HEK293T (cell line): ENCODE data around the gene SPAG6.

Experiments used
- CTCF ChIA-PET: fragments of 350-600 bp; formaldehyde crosslinking; extraction: SDS; loops from one replicate; lab custom pipeline; 2021; ENCODE audit warnings: antibody characterized with exemption, inconsistent platforms; lab: Yijun Ruan, JAX
- POLR2A ChIA-PET: fragments of 350-600 bp; formaldehyde crosslinking; extraction: SDS; loops from one replicate; lab custom pipeline; 2020; ENCODE audit warnings: antibody characterized with exemption, inconsistent platforms; lab: Yijun Ruan, JAX
- DNase-seq: peaks from one replicate; pipeline ENCODE4 v3.0.0; 2012; ENCODE audit warnings: mixed read lengths; ENCODE audit errors: extremely low spot score
- ARNT ChIP-seq: fragments of 450-650 bp; IDR thresholded peaks from 2 replicates; pipeline ENCODE4 v1.6.1; 2017; ENCODE audit warnings: mild to moderate bottlenecking
- BHLHE40 ChIP-seq: fragments of 450-650 bp; IDR thresholded peaks from 2 replicates; pipeline ENCODE4 v1.6.1; 2016; ENCODE audit warnings: mild to moderate bottlenecking, moderate library complexity, borderline replicate concordance
- CTBP1 ChIP-seq: fragments of 450-650 bp; IDR thresholded peaks from 2 replicates; pipeline ENCODE4 v1.6.1; 2016; ENCODE audit warnings: borderline replicate concordance
- ELF4 ChIP-seq: fragments of 450-650 bp; IDR thresholded peaks from 2 replicates; pipeline ENCODE4 v1.6.1; 2017; ENCODE audit warnings: antibody characterized with exemption
- FOXA1 ChIP-seq: fragments of 450-650 bp; IDR thresholded peaks from 2 replicates; pipeline ENCODE4 v1.6.1; 2016; ENCODE audit warnings: mild to moderate bottlenecking
- FOXK2 ChIP-seq: fragments of 450-650 bp; IDR thresholded peaks from 2 replicates; pipeline ENCODE4 v1.6.1; 2016; ENCODE audit warnings: mild to moderate bottlenecking
- FOXM1 ChIP-seq: fragments of 450-650 bp; IDR thresholded peaks from 2 replicates; pipeline ENCODE4 v1.6.1; 2017; ENCODE audit warnings: mild to moderate bottlenecking, borderline replicate concordance
- HDGF ChIP-seq: fragments of 450-650 bp; IDR thresholded peaks from 2 replicates; pipeline ENCODE4 v1.6.1; 2017; ENCODE audit warnings: antibody characterized with exemption, borderline replicate concordance
- L3MBTL2 ChIP-seq: fragments of 450-650 bp; conservative IDR thresholded peaks from 2 replicates; pipeline ENCODE4 v1.6.1; 2016; ENCODE audit warnings: mild to moderate bottlenecking
- LEF1 ChIP-seq: fragments of 450-650 bp; IDR thresholded peaks from 2 replicates; pipeline ENCODE4 v1.6.1; 2017; ENCODE audit warnings: mild to moderate bottlenecking, borderline replicate concordance
- NFRKB ChIP-seq: fragments of 450-650 bp; IDR thresholded peaks from 2 replicates; pipeline ENCODE4 v1.6.1; 2016; ENCODE audit warnings: mild to moderate bottlenecking, moderate library complexity
- SP1 ChIP-seq: fragments of 450-650 bp; IDR thresholded peaks from 2 replicates; pipeline ENCODE4 v1.6.1; 2017
- SUZ12 ChIP-seq: fragments of 450-650 bp; IDR thresholded peaks from 2 replicates; pipeline ENCODE4 v1.6.1; 2016; ENCODE audit warnings: mild to moderate bottlenecking
- TARDBP ChIP-seq: fragments of 450-650 bp; IDR thresholded peaks from 2 replicates; pipeline ENCODE4 v1.6.1; 2016
- ZNF384 ChIP-seq: fragments of 450-650 bp; IDR thresholded peaks from 2 replicates; pipeline ENCODE4 v1.6.1; 2016
- TF ChIP-seq, protein P1 (sequence below): fragments of 450-650 bp; IDR thresholded peaks from 2 replicates; pipeline ENCODE4 v1.6.1; 2016

SPAG6 gene

DNA sequence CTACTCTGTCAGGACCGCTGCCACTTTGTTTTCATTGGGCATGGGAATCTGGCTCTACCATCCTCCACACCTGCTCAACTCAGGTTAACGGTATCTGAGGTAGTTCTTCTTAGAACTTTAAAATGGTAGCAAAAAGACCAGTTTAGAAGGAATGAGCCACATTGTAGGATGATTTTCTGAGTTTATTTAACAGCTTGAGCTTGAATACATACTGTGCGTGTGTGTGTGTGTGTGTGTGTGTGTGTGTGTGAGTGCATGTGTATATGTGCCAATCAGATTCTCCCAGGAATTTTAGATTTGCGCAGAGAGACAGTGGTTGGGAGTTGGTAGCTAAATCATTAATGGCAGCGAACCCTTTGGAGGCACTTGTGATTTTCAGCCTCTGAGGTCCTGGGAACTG, 81.4 kb downstream of the SPAG6 start:
- TF ChIP-seq ZNF384 (no peak), FOXA1 (no peak), CTBP1 (no peak), FOXK2 (no peak), L3MBTL2 (no peak), HDGF (no peak), SP1 (no peak), NFRKB (no peak), ELF4 (no peak), FOXM1 (no peak), TARDBP (no peak), BHLHE40 (no peak), SUZ12 (no peak), LEF1 (no peak), ARNT (no peak)
- TF ChIP-seq, protein P1, sequence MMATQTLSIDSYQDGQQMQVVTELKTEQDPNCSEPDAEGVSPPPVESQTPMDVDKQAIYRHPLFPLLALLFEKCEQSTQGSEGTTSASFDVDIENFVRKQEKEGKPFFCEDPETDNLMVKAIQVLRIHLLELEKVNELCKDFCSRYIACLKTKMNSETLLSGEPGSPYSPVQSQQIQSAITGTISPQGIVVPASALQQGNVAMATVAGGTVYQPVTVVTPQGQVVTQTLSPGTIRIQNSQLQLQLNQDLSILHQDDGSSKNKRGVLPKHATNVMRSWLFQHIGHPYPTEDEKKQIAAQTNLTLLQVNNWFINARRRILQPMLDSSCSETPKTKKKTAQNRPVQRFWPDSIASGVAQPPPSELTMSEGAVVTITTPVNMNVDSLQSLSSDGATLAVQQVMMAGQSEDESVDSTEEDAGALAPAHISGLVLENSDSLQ: no peak
- ChIA-PET POLR2A (interaction anchor here (1.7 to 3.5 kb wide), 2 partner anchors 11 to 111 kb away, joined by 7 to 30 read pairs; partner anchors contain the start of gene COMMD3), CTCF (interaction anchor here (1.1 kb wide), 1 partner anchor 124 kb away, joined by 3 read pairs; no protein-coding TSS in a partner anchor)
- DNase-seq: no peak

- DNase-seq: peak; percentile 27
Measured at GRCh38 chr10:22427101-22427500, 81.8 kb downstream of the SPAG6 start.

DNA sequence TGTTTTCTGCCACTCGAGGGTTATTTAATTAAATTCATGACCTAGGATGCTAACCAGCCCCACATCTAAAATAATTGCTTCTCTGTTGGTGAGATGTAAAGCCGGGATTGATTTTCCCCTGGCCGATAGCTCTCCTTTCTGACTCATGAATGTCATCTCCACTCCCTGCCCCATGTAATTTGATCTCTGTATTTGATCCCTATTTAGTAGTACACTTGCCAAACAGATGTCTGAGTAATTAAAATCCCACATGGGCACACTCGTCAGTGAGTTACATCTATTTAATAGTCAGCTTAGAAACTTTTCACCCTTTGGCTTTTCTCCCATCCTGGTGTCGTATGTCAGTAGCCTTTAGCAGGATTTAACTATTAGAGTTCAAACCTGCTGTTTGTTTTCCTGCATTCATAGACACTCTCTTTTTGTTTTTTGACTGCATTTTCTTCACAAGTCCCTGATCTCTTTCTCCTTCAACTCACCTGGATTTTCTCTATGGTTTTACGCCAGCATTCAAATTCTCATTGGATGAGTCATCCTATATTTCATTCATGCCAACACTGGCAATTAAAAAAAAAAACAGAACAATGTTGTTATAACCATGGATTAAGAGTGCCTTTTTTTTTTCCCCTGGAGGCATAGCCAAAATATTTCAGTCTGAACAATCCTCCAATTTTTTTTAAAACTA, 82.7 kb downstream of the SPAG6 start:
- ChIA-PET POLR2A (interaction anchor here (0.9 to 3.5 kb wide), 3 partner anchors 9 to 88 kb away, joined by 3 to 30 read pairs (median 4); no protein-coding TSS in a partner anchor), CTCF (interaction anchor here (0.5 to 1.1 kb wide), 2 partner anchors 12 to 123 kb away, joined by 3 read pairs; no protein-coding TSS in a partner anchor)
- peak; percentile 37 for DNase-seq
- TF ChIP-seq ZNF384: peak; percentile 80
- no peak for TF ChIP-seq L3MBTL2
- TF ChIP-seq LEF1: no peak
- TF ChIP-seq FOXM1: no peak
- no peak for TF ChIP-seq FOXA1
- no peak for TF ChIP-seq ELF4
- no peak for TF ChIP-seq FOXK2
- TF ChIP-seq, protein P1: peak; percentile 64
- no peak for TF ChIP-seq NFRKB
- TF ChIP-seq SUZ12: no peak
- TF ChIP-seq HDGF: no peak
- no peak for TF ChIP-seq ARNT
- no peak for TF ChIP-seq SP1
- TF ChIP-seq BHLHE40: no peak

More at GRCh38 chr10:22427101-22427500, 81.8 kb downstream of the SPAG6 start:
- ChIA-PET CTCF (interaction anchor here (1.1 kb wide), 1 partner anchor 124 kb away, joined by 3 read pairs; no protein-coding TSS in a partner anchor), POLR2A (interaction anchor here (1.7 to 3.5 kb wide), 2 partner anchors 10 to 111 kb away, joined by 7 to 30 read pairs; partner anchors contain the start of gene COMMD3)
- no peak for TF ChIP-seq CTBP1
- TF ChIP-seq, protein P1: peak; percentile 88
- TF ChIP-seq SUZ12: no peak

DNA sequence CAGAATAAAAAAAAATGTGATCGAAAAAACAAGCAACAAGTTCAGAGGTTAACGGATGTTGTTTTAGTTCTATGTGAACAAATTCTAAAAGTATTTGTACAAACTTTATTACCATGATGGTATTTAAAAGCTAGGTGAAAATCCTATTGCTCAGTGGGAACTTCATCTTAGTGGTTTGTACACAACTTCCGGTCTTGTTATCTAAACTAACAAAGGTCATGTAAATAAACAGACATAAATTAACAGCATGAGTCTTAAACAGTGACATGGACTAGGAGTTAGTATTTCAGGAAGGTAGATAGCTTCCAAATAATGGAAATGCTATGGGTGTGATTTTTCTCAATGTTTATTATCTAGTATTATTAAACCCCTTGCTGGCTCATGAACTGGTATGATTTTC, 83.8 kb downstream of the SPAG6 start:
- no peak for DNase-seq
- POLR2A ChIA-PET: interaction anchor here (0.9 to 2.6 kb wide), 5 partner anchors 9 to 124 kb away, joined by 3 to 15 read pairs (median 7); partner anchors contain the start of gene COMMD3
- CTCF ChIA-PET: interaction anchor here (0.7 kb wide), 1 partner anchor 122 kb away, joined by 3 read pairs; no protein-coding TSS in a partner anchor
- no peak for TF ChIP-seq ARNT
- 0 out of 2 replicates have a peak, but pooled peaks have one; percentile 56 for TF ChIP-seq CTBP1
- TF ChIP-seq, protein P1: peak; percentile 87

DNA sequence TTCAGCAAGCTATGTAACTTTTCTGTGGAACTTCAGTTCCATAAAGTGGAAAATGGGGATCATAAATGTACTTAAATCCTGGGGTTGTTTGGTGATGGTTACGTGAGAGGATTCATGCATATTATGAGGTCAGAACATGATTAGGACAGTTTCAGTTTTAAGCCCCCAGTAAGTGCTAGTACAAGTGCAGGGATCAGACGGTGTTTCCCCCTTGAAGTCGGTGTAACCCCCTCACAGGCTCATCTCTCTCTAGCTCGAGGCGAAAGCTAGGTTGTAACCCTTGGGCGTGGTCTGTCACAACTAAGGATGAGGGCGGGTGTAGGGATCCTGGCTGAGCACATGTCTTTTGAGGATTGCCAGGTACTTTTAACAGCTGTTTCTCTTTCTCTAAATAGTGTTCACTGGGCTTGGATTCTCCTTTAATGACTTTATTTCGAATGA, 84.7 kb downstream of the SPAG6 start:
- POLR2A ChIA-PET: interaction anchor here (0.9 to 2.6 kb wide), 5 partner anchors 8 to 123 kb away, joined by 3 to 15 read pairs (median 7); partner anchors contain the start of gene COMMD3
- no peak for DNase-seq
- TF ChIP-seq LEF1 (no peak), ARNT (no peak), TARDBP (no peak), FOXK2 (no peak), CTBP1 (no peak), BHLHE40 (no peak), SP1 (no peak), ELF4 (no peak), ZNF384 (no peak), FOXA1 (no peak), SUZ12 (no peak), HDGF (no peak)
- TF ChIP-seq, protein P1: no peak
- CTCF ChIA-PET: interaction anchor here (0.7 kb wide), 1 partner anchor 121 kb away, joined by 3 read pairs; no protein-coding TSS in a partner anchor
